MM.1S (cell line): Measurements from ENCODE around the gene TOP3A.

Experiments used
- EZH2phosphoT487 ChIP-seq: fragments of 300-600 bp; sonication (generic); IDR thresholded peaks from 2 replicates; pipeline ENCODE4 v1.6.1; 2018; ENCODE audit warnings: antibody characterized with exemption, low read length
- TF ChIP-seq, protein P1 (sequence below): fragments of 300-600 bp; sonication (generic); IDR thresholded peaks from 2 replicates; pipeline ENCODE4 v1.5.1; 2016; ENCODE audit warnings: antibody characterized with exemption, low read length, mixed read lengths

DNA sequence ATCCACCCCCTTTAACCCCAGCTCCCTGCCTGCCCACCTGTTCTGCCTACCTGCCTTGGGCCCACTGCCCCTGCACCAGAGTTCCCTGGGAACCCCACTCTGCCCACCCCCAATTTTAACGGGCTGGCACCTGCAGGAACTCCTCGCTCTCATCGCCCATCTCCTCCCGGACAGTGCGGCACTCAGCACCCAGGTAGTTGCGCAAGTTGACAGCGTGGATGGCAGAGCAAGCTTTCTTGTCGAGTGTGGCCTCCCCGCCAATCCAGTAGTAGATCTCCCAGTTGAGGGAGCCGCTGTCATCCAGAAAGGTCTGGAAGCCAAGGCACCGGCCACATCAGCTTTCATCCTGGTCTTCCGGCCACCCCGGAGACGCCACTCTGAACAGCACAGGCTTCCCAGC is 64.1 kb downstream of the TOP3A start:
- no peak for TF ChIP-seq EZH2phosphoT487
- TF ChIP-seq, protein P1, sequence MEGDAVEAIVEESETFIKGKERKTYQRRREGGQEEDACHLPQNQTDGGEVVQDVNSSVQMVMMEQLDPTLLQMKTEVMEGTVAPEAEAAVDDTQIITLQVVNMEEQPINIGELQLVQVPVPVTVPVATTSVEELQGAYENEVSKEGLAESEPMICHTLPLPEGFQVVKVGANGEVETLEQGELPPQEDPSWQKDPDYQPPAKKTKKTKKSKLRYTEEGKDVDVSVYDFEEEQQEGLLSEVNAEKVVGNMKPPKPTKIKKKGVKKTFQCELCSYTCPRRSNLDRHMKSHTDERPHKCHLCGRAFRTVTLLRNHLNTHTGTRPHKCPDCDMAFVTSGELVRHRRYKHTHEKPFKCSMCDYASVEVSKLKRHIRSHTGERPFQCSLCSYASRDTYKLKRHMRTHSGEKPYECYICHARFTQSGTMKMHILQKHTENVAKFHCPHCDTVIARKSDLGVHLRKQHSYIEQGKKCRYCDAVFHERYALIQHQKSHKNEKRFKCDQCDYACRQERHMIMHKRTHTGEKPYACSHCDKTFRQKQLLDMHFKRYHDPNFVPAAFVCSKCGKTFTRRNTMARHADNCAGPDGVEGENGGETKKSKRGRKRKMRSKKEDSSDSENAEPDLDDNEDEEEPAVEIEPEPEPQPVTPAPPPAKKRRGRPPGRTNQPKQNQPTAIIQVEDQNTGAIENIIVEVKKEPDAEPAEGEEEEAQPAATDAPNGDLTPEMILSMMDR, result no peak
